ENCODE measurements around the gene EGLN2. TPM values are rescaled to one million over a fixed set of nuclear protein-coding genes. Genes with fewer than 3 reads are reported as not detected.
A peak's percentile ranks its signal among the peaks of the same experiment; 100 is the strongest.

Gene EGLN2
- total and polyA plus RNA-seq, 9 of the 15 experiments (the other 6 are each of a cell fraction or from before 2014, with no cell fraction given) = 9.6 to 114 (median 71.0) TPM

DNA sequence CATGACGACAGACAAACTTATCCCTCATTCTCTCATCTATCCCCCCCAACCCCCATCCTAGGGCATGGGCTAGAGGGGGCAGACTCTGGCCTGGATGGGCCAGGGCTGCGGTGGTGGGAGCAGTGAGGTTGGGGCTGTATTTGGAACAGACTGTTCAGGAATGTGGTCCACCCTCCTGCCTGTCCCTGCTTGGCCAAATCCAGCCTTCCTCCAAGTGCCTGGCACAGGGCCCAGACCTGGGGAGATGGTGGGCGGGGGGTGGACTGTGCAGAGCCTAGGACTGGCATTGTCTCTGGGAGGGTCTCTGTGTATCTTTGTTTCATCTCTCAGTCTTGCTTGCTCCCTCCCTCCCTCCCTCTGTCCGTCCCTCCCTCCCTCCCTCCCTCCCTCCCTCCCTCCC is 14.2 kb downstream of the EGLN2 start:
- Histone ChIP-seq H3K27ac (ENCODE audit: extremely low read depth, low read depth, low read length) (no peak overlapping the region), H3K4me1 (replicated peaks in 1 of 2; ENCODE audit: control insufficient read depth in 2 of 2, insufficient read depth in 2 of 2, low read length in 2 of 2) (peaks cover 19 to 43% of the 10 kb centered on the region in 2 experiments; a peak in 4 of 5 replicates), H3K9me3 (replicated peaks; ENCODE audit: control insufficient read depth, insufficient read depth, low read depth, low read length) (no peaks in the 10 kb centered on the region), H3K9ac (ENCODE audit: insufficient read depth in 1 of 2, low read depth in 2 of 2, low read length in 2 of 2) (peak overlapping the region in 1 of 2 experiments; percentile 76; a peak in 2 of 4 replicates), H3K9me1 (ENCODE audit: control insufficient read depth, insufficient read depth, low read length) (no peaks in the 10 kb centered on the region), H4K20me1 (replicated peaks; ENCODE audit: control insufficient read depth, insufficient read depth, low read length) (no peaks in the 10 kb centered on the region), H3K79me2 (ENCODE audit: control insufficient read depth, insufficient read depth, low read length) (no peaks in the 10 kb centered on the region; the same call in 2 of the 3 replicates), H2AFZ (ENCODE audit: low read depth, low read length) (no peak overlapping the region), H3K27me3 (ENCODE audit: control insufficient read depth in 2 of 2, insufficient read depth in 2 of 2, low read length in 2 of 2) (no peaks in the 10 kb centered on the region), H3K36me3 (ENCODE audit: control insufficient read depth, insufficient read depth, low read length) (peaks cover 15% of the 10 kb centered on the region; the same call in 2 of the 3 replicates), H3K4me3 (no peak overlapping the region), H3K4me2 (ENCODE audit: insufficient read depth, low read length) (no peak overlapping the region)
- DNase-seq (ENCODE audit: extremely low read depth in 1 of 4, low spot score in 3 of 4) (peak in 1 of 4 experiments; percentile 9), FAIRE-seq (no peak), ATAC-seq (no peak)
- intact Hi-C loops (cut with micrococcal nuclease) (no loop called here), in situ Hi-C loops (cut with MboI) (loop anchor here (5.0 kb wide), 1 partner anchor 319 kb away; no protein-coding TSS in a partner anchor)
- BruUV-seq (replicated peaks) = no TSS peak
- TF ChIP-seq COPS2 (conservative IDR thresholded peaks at IDR 0.05) (no peak), POLR2G (IDR thresholded peaks at IDR 0.05; ENCODE audit: low read depth, low read length) (0 out of 2 replicates have a peak, but pooled peaks have one; percentile 43), NFIC (IDR thresholded peaks at IDR 0.05) (peak; percentile 50)
- CTCF ChIA-PET (ENCODE audit: low intra/inter-chr PET ratio) = no interaction called here
- WGBS (ENCODE audit: insufficient coverage, low coverage, missing lambda C conversion rate) = 43% methylated on average over 2 of the region's 4 CpGs
- POLR2A ChIA-PET = interaction anchor here (0.6 kb wide), 1 partner anchor 150 kb away, joined by 3 read pairs; no protein-coding TSS in a partner anchor

DNA sequence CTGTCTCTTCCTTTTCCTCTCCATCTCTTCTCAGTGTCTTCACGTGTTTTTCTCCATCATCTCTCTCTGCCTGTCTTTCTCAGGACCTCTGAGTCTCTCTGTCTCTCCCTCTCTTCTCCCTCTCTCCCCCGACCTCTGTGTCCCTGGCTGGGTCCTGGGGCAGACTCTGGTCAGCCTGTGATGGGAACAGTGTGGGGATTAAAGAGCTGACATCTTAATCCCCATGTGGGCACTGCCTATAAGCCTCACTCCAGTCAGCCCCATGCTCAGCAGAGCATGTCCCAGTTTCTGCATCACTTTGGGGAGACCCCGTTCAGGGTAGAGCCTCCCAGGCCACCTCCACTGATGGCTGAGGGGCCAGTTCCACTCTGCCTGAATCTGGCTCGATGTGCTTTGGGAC is 16.2 kb downstream of the EGLN2 start:
- H3K27me3 ChIP-seq (ENCODE audit: control insufficient read depth in 2 of 2, insufficient read depth in 2 of 2, low read length in 2 of 2) = no peaks in the 10 kb centered on the region
- H3K36me3 ChIP-seq (ENCODE audit: control insufficient read depth, insufficient read depth, low read length) = no peaks in the 10 kb centered on the region
- BruUV-seq (replicated peaks) = no TSS peak
- WGBS (ENCODE audit: insufficient coverage, low coverage, missing lambda C conversion rate) = 55% methylated on average over 3 of the region's 4 CpGs
- no peak overlapping the region for H2AFZ ChIP-seq (ENCODE audit: low read depth, low read length)
- POLR2A ChIA-PET = interaction anchor here (1.9 kb wide), 1 partner anchor 9 kb away, joined by 10 read pairs; no protein-coding TSS in a partner anchor
- CTCF ChIA-PET (ENCODE audit: low intra/inter-chr PET ratio) = no interaction called here
- ATAC-seq = no peak
- H3K27ac ChIP-seq (ENCODE audit: extremely low read depth, low read depth, low read length) = no peak overlapping the region
- no peaks in the 10 kb centered on the region for H3K9me1 ChIP-seq (ENCODE audit: control insufficient read depth, insufficient read depth, low read length)
- no peak for FAIRE-seq
- no peak for TF ChIP-seq MTA2 (IDR thresholded peaks at IDR 0.05; ENCODE audit: low read depth)
- H3K9ac ChIP-seq (ENCODE audit: insufficient read depth in 1 of 2, low read depth in 2 of 2, low read length in 2 of 2) = 0 out of 4 replicates have a peak overlapping the region, but pooled peaks of 1 of the 2 experiments have one; percentile 52
- in situ Hi-C loops (cut with MboI) = no loop called here
- H3K4me1 ChIP-seq (replicated peaks in 1 of 2; ENCODE audit: control insufficient read depth in 2 of 2, insufficient read depth in 2 of 2, low read length in 2 of 2) = peaks cover 16 to 36% of the 10 kb centered on the region in 2 experiments; a peak in 4 of 5 replicates
- H3K4me2 ChIP-seq (ENCODE audit: insufficient read depth, low read length) = no peak overlapping the region
- H3K9me3 ChIP-seq (replicated peaks; ENCODE audit: control insufficient read depth, insufficient read depth, low read depth, low read length) = no peaks in the 10 kb centered on the region
- H4K20me1 ChIP-seq (replicated peaks; ENCODE audit: control insufficient read depth, insufficient read depth, low read length) = no peaks in the 10 kb centered on the region
- no peaks in the 10 kb centered on the region for H3K79me2 ChIP-seq (ENCODE audit: control insufficient read depth, insufficient read depth, low read length)
- no peak for DNase-seq (ENCODE audit: extremely low read depth in 1 of 4, low spot score in 3 of 4)
- H3K4me3 ChIP-seq = no peak overlapping the region
- intact Hi-C loops (cut with micrococcal nuclease) = no loop called here

All from K562 (cell line).